ENCODE results near the gene HSPA12B.

Gene HSPA12B

DNA sequence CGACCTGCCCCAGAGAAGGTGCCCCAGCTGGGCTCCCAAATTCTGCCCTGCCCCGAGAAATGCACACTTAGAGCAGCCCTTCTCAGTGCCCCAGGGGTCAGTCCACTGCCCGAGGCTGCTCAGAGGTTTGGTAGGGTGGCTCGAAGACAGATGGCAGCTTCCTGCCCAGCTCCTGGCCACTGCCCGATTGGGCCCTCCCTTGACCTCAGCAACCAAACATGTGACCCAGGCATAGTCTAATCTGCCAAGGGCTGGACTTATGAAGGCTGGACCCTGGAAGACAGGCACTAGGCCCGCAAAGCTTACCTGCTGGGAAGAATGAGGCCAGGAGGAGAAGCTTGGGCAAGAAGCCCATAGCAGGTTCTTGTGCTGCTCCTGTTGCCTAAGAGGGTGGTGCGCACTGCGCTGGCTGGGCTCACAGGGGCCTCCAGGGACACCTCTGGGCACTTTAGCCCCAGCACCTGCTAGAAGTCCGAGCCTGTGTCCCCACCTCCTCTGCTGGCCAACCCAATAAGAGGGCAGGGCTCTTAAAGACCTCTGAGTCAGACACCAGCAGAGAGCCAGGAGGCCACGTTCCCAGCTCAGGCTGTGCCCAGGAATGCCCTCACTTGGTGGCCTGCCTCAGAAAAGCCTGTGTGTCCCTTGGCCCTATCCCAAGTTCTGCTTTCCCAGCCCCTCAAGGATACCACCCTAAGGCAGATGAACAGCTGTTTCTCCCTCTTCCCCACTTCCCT is 25.5 kb upstream of the HSPA12B start:
- TF ChIP-seq, protein P1, sequence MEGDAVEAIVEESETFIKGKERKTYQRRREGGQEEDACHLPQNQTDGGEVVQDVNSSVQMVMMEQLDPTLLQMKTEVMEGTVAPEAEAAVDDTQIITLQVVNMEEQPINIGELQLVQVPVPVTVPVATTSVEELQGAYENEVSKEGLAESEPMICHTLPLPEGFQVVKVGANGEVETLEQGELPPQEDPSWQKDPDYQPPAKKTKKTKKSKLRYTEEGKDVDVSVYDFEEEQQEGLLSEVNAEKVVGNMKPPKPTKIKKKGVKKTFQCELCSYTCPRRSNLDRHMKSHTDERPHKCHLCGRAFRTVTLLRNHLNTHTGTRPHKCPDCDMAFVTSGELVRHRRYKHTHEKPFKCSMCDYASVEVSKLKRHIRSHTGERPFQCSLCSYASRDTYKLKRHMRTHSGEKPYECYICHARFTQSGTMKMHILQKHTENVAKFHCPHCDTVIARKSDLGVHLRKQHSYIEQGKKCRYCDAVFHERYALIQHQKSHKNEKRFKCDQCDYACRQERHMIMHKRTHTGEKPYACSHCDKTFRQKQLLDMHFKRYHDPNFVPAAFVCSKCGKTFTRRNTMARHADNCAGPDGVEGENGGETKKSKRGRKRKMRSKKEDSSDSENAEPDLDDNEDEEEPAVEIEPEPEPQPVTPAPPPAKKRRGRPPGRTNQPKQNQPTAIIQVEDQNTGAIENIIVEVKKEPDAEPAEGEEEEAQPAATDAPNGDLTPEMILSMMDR (conservative IDR thresholded peaks at IDR 0.05; ENCODE audit: low read depth): no peak
- H3K27ac ChIP-seq: no peak overlapping the region
- POLR2A ChIA-PET (ENCODE audit: low non-redundant PET): no interaction called here
- CTCF ChIA-PET: interaction anchor here (3.7 kb wide), 1 partner anchor 31 kb away, joined by 20 read pairs; no protein-coding TSS in a partner anchor
- DNase-seq (ENCODE audit: low spot score): no peak

DNA sequence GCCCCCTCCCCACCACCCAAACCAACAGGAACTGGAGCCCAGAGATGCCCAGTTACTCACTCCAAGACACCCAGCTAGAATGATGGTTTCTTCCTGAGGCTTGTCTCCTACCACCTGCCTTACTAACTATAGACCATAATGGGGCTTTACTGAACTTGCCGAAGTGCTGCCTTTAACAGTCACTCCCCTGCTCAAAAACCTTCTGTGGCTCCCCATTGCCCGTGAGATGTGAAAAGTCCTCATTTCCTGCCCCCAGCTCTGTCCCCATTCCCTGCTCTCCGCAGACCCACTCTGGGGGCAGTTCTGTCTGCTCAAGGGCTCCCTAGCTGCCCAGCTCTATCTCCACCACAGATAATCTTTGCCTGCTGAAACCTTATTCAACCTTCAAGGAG is 25.0 kb upstream of the HSPA12B start:
- H3K27ac ChIP-seq: no peak overlapping the region
- TF ChIP-seq, protein P1 (conservative IDR thresholded peaks at IDR 0.05; ENCODE audit: low read depth): no peak
- POLR2A ChIA-PET (ENCODE audit: low non-redundant PET): no interaction called here
- no peak for DNase-seq (ENCODE audit: low spot score)
- CTCF ChIA-PET: interaction anchor here (3.7 kb wide), 1 partner anchor 31 kb away, joined by 20 read pairs; no protein-coding TSS in a partner anchor

DNA sequence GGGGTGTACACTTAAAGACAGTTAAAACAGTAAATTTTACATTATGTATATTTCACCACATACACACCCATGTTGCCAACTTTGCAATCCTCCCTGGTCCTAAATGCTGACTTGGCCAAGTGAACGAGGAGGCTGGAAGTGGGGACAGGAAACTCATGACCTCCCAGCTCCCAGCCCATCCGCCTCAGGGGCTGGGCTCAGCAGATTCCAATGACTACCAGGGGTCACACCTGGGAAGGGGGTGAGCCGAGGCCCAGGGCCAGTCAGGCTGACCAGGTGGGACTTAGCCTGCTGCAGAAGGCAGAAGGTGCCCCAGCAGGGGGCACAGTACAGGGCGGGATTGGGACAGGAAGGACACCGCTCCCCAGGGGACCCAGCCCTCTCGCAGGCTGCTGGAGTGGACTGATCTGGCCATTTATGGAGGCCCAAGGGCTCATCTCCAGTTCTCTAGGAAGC is 22.4 kb upstream of the HSPA12B start:
- no peak for DNase-seq (ENCODE audit: low spot score)
- ChIA-PET CTCF (interaction anchor here (0.5 to 2.6 kb wide), 19 partner anchors 9 to 247 kb away, joined by 3 to 37 read pairs (median 4); partner anchors contain the start of genes ADAM33 and CDC25B), POLR2A (ENCODE audit: low non-redundant PET) (no interaction called here)
- TF ChIP-seq, protein P1 (conservative IDR thresholded peaks at IDR 0.05; ENCODE audit: low read depth): no peak
- no peak overlapping the region for H3K27ac ChIP-seq

DNA sequence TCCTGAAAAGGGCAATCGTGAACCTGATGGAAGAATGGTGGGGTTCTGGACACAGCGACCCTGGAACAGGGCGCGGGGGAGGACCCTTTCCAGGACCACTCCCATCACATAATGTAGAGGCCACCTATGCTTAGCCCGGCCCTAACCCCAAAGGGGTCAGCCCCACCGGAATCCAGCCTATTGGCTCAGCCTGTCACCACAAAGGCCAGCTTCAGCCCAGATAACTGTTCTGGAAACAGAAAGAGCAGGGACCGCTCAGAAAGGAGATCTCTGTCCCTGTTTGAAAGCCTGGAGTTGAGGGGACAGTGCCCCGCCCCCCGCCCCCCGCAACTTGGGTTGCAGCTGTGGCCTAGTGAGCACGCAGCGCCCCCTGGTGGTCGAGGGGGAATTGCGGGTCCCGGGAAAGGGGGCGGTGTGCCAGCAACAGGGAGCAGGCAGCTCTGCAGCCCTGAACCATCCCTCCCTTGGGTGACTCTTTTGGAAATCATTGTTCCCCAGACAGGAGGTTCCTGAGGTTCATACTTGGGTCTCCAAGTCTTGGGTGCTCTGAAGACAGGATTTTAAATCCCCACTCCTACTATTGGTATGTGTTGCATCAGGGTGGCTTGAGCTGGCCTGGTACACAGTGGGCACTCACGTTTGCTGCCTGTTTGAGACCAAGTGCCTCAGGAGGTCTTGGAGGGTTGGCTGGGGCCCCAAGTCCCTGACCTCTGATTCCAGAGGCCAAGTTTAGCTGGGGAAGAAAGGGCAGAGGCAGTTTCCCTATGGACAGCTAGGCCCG is 21.6 kb upstream of the HSPA12B start:
- POLR2A ChIA-PET (ENCODE audit: low non-redundant PET): interaction anchor here (0.6 kb wide), 1 partner anchor 16 kb away, joined by 6 read pairs; no protein-coding TSS in a partner anchor
- H3K27ac ChIP-seq: no peak overlapping the region
- TF ChIP-seq, protein P1 (conservative IDR thresholded peaks at IDR 0.05; ENCODE audit: low read depth): peak; percentile 98
- CTCF ChIA-PET: interaction anchor here (0.6 to 2.6 kb wide), 33 partner anchors 11 to 291 kb away, joined by 3 to 37 read pairs (median 4); partner anchors contain the start of genes ADAM33 and CDC25B
- DNase-seq (ENCODE audit: low spot score): peak; percentile 80

DNA sequence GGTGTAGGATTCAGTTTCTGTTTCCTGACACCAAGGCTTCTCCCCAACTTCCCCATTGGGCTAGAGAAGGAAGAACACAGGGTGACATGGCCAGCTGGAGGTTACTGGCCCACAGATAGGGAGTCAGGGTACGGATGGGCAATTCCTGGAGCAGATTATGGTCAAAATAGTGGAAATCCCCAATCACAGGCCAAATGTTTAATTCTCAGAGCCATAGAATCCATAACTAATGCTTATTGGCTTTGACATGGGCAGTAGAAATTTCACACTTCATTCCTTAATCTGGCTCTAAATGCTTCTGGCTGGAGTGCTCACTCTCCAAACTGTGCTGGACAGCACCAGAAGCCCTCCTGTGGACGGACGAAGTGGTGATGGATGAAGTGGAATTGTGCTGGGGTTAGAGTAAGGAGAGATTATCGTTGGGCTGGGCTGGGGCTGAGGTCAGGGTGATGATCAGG is 21.0 kb upstream of the HSPA12B start:
- DNase-seq (ENCODE audit: low spot score): no peak
- TF ChIP-seq, protein P1 (conservative IDR thresholded peaks at IDR 0.05; ENCODE audit: low read depth): no peak
- CTCF ChIA-PET: interaction anchor here (0.6 to 2.6 kb wide), 25 partner anchors 14 to 291 kb away, joined by 3 to 37 read pairs (median 5); partner anchors contain the start of gene ADAM33
- no peak overlapping the region for H3K27ac ChIP-seq
- POLR2A ChIA-PET (ENCODE audit: low non-redundant PET): no interaction called here

DNA sequence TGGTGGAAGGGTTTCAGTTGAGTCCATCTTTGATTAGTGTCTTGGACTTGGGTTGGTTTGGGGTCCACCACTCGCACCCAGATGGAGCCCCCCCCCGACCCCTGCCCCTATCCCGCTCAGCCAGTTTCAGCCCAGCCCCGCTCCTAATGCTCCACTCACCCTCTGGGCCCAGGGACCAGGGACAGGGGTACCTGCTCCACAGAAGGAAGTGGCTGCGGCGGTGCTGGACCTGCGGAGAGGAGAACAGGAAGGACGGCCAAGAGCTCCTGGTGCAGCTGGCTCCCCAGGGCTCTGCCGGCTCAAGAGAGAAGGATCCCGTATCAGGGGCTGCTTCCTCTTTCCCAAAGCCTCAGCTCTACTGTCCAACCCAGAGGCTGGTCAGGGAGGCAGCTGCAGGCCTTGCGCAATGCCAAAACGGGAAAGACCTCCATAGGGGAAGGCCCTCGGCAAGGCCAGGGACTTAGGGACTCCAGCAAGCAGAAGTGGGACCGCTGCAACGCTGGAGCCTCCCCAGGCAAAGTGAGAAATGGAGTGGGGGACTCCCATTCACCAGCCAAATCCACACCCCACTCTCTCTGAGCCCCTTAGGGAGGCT is 20.1 kb upstream of the HSPA12B start, which contains the start of gene SIGLEC1:
TSS of gene SIGLEC1 (minus strand) at position 322 of the 595 bp plus-strand sequence. CDS start 5,472 bp downstream, outside the sequence.
- DNase-seq (ENCODE audit: low spot score): no peak
- ChIA-PET CTCF (interaction anchor here (0.7 to 0.9 kb wide), 2 partner anchors 9 to 36 kb away, joined by 3 read pairs; no protein-coding TSS in a partner anchor), POLR2A (ENCODE audit: low non-redundant PET) (no interaction called here)
- TF ChIP-seq, protein P1 (conservative IDR thresholded peaks at IDR 0.05; ENCODE audit: low read depth): no peak
- no peak within 1 kb of the TSS for H3K27ac ChIP-seq

Data from RWPE1 (cell line).